ENCODE measurements around the gene TNFRSF4.

The TNFRSF4 gene

DNA sequence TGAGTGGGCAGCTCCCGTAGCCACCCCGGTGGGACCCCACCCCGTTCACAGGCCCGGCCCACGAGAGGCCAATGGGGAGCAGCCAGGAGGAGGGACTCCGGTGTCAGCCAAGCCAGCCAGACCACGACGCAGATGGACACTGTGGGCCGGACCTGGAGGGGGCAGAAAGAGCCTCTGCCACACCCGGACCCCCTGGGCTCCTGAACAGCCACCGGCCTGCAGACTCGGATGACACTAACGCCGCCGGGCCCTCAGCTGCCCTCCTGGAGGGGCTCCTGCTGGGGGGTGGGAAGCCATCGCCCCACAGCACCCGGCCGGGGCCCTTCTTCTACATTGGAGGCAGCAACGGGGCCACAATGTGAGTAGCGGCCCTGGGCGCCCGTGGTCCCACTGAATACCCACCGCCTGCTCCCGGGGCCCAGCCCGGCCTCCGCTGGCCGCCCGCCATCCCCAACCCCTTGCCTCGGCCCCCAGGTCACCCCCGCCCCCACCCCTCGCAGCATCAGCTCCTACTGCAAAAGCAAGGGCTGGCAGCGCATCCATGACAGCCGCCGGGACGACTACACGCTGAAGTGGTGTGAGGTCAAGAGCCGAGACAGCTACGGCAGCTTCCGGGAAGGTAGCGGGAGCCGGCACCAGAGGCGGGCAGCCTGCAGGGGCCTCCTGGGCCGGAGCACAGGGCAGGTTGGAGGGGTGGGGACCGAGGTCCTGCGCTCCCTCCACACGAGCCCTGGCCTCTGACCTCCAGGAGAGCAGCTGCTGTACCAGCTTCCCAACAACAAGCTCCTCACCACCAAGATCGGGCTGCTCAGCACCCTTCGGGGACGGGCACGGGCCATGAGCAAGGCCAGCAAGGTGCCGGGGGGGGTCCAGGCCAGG lies 33.7 kb downstream of the TNFRSF4 start:
- no peak for DNase-seq

DNA sequence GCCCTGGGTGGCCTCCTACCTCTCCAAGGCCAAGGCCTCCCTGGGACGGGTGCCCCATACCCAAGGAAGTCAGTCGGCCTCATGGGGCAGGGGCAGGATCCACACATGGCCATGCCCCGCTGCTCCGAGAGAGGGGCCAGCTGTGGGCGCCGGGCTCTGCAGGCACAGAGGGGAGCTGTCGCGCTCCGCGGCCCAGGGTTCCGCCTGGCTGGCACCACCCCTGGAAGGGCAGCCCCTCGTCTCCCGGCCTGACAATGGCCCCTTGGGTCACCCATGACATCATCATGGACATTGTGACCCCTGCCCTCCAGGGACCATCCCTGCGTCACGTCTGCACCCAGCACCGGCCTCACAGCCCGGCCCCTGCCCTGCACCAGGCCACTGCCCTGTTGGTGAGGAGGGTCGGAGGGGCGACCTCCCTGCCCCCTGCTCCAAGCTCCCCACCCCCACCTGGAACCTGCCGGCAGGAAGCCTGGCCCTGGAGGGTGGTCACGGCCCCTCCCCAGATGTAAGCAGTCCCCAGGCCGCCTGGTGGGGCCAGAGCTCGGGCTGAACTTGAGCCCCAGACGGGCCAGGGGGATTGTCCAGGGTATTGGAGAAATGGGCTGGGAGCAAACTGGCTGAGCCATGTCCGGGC lies 34.5 kb downstream of the TNFRSF4 start:
- no peak for DNase-seq

DNA sequence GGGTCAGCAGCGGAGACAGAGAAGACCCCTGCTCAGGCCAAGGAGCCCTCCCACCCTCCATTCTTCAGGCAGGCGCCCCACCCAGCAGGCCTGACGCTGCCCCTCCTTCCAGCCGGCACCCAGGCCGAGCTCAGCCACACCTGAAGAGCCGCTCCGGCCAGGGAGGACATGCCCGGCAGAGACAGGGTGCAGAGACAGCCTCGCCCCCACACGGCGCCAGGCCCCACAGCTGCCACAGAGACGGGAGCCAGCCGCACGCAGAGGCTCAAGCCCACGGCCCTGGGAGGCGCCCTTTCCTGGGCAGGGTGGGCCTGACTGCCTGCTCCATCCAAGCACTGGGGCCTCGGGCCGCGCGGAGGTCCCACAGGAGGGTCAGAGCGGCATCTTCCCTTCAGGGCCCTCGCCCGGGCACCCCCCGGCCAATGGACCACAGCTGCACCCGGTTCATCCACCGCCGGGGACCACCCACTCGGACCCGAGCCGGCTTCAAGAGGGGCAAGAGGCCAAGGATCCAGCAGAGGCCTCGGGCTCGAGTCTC lies 35.1 kb downstream of the TNFRSF4 start:
- DNase-seq: no peak

DNA sequence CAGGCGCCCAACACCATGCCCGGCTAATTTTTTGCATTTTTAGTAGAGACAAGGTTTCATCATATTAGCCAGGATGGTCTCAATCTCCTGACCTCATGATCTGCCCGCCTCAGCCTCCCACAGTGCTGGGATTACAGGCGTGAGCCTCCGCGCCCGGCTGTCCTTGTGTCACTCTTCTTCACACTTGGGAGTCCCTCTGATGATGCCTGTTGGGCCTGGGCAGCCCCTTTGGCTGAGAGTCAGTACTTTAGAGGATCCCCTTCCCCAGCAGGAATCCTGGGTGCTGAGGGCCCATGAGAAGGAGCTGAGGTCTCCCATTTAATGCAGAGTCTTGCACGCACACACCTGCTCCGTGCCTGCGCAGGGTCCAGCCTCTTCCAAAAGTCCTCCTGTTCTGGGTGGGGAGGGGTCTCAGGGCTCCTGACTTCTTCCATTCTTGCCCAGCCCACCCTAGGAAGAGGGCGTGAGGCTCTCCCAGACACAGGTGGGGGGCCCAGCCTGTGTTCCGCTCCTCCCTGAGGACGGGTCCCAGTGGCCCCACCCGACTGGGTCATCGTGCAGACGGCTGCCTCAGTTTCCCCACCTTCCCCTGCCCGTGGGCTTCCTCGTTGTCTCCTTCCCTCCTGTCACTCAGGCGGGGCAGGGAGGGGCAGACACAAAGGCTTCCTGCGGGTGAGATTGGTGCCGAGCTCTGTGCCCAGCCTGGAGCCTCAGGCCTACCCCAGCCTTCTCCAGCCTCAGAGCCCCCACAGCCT lies 36.3 kb downstream of the TNFRSF4 start:
- DNase-seq: no peak

DNA sequence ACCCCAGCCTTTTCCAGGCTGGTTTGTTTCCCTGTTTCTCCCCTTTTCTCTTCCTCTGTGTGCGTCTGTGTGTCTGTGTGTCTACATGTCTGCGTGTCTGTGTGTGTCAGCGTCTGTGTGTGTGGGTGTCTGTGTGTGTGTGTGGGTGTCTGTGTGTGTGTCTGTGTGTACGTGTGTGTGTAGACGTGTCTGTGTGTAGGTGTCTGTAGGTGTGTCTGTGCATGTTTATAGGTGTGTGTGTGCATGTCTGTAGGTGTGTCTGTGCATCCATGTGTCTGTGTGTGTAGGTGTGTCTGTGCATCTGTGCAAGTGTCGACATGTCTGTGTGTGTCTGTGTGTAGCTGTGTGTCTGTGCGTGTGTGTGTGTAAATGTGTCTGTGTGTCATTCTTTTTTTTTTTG lies 37.0 kb downstream of the TNFRSF4 start:
- no peak for DNase-seq

DNA sequence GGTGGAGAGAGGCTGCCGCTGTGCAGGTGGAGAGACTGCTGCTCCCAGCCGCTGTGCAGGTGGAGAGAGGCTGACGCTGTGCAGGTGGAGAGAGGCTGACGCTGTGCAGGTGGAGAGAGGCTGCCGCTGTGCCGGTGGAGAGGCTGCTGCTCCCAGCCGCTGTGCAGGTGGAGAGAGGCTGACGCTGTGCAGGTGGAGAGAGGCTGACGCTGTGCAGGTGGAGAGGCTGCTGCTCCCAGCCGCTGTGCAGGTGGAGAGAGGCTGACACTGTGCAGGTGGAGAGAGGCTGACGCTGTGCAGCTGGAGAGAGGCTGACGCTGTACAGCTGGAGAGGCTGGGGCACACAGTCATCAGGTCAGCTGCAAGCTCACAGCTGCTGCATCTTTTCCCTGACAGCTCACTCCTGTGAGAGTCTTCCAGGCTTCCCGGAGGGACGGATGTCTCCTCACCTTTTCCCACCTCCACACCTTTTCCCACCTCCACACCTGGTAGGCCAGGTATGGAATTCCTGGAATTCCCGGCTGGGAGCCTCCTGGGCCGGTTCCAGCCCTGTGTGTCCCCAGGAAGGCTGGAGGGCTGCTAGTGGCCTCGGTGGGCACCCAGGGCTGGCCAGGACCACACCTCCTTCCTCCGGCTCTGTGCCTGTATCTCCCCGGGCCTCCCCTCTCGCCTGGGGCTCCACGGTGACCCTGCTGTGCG lies 37.7 kb downstream of the TNFRSF4 start:
- peak; percentile 95 for DNase-seq

DNA sequence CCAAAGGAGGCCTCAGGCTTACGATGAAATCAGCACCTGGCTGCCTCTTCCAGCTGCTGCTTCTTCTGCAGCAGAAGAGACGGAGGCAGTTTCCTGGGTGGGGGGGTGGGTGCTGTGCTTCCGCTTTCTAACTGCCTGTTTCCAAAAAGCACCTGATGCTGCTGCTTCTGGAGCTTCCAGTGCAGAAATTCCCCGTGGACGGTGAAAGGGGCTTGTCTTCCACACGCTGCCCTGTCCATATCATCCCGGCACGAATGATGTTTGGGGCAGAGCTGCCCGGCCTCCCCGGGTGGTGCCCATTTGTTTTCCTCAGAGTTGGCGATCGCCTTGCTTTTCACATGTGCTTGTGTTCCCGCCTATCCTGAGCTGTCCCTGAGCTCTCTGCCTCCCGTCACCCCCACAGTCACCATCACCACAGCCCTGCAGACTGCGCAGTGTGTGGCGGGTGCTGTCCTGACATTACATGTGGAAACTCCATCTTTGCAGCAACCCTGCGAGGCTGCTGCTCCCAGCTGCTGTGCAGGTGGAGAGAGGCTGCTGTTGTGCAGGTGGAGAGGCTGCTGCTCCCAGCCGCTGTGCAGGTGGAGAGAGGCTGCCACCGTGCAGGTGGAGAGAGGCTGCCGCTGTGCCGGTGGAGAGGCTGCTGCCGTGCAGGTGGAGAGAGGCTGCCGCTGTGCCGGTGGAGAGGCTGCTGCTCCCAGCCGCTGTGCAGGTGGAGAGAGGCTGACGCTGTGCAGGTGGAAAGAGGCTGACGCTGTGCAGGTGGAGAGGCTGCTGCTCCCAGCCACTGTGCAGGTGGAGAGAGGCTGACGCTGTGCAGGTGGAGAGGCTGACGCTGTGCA lies 38.5 kb downstream of the TNFRSF4 start:
- DNase-seq: peak; percentile 96

DNA sequence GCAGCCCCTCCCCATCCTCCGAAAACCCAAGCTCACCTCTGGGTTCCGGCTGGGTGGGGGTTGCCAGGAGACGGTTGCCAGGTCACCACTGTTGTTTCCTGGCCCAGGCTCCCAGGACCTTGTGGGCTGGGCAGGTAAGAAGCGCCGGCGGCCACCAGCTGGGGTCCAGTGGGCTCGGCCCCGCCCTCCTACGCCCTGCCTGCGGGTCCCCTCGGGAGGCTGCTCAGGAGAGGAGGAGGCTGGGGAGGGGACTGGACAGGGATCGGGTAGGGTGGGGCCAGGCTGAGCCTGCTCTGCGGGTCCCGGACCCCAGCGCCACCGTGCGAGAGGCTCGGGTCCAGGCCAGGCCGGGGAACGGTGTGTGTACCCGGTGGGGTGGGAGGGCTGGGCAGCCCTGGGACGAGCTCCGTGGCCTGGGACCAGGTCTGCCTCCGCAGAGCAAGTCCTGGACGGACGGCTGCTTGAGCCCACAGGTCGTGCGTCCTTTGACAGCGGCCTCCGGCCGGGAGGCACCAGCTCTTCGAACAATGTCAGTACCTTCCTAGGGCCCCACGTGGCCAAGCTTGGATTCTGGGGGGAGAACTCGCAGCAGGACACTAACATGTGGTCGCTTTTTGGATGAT lies 40.0 kb downstream of the TNFRSF4 start, which contains the start of gene TTLL10:
TSS of gene TTLL10 (plus strand) at position 88 of the 623 bp plus-strand sequence. CDS start 5,336 bp downstream, outside the sequence.
- DNase-seq: no peak

DNA sequence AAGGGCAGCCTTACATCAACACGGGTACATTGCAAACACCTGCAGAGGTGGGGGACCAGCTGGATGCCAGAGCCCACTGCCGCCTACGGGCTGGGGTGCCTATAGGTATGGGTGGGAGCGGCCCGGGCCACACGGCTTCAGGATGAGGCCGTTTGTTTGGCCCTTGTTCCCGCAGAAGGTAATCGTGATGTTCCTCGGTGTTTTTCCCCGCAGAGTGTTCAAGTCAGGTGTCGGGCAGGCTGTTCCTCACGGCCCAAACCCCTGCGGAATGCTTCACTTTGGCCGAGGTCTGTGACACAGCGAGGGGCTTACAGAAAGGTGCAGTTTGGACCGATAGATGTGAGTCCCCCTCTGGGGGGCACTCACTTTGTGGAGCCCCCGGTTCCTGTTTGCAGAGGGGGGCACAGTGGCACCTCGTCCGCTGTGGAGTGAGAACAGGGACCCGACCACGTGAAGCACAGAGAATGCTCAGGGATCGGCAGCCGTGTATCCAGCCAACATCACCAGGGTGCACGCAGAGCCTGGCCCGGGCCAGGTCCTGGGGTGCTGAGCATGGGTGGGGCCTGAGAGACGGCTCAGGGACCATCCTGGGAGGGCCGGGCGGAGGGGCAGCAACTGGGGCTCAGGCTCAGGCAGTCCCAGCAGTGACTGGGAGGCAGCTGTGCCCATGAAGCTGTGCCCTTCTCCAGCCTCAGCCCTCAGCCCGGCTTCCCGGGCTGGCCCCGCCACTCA lies 40.7 kb downstream of the TNFRSF4 start:
- no peak for DNase-seq

DNA sequence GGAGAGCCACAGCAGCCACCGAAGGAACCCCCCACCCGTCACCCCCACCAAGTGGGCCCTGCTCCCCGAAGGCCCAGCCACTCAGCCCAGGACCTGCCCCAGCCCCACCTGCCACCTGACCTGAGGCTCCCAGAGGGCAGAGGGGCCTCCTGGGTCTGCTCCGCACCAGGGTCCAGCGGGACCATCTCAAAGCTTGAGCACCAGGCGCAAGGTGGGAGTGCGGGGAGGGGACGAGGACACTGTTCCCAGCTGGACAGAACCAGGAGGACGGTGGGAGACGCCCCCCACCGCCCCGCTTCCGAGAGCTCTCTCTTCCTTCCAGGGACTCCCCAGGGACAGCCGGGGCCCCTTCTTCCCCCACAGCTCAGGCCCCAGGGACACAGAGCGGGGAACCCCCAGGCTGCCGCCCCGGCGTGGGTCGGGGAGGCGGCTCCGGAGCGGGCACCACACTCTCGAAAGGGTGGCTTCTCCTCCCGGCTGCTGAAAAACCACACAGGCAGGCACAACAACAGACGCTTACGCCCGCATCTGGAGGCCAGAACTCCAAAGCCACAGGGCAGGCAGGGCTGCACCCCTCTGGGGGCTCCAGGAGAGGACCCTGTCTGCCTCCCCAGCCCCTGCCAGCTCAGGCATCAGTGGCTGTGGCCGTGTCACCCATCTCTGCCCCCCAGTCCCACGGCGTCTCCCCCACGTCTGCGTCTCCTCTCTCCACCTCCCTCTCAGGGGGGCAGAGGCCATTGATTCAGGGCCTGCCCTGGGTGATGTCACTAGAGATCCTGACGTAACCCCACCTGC lies 42.2 kb downstream of the TNFRSF4 start:
- no peak for DNase-seq

DNA sequence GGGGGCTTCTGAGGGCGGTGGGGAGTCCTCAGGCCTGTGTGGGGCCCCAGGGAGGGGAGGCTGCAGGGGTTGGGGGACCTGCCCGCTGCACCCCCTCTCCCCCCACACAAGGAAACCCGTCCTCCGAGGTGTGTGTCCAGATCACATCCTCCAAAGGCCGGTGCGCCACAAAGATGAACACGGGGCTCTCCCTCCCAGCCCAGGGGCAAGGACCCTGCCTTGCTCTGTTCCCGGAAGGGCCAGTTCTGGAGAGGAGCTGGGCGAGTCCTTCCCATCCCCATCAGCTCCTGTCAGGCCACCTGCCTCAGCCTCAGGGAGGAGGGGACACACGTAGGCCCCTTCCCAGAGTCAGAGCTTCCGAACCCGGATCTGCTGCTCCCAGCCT lies 42.8 kb downstream of the TNFRSF4 start:
- DNase-seq: no peak

DNA sequence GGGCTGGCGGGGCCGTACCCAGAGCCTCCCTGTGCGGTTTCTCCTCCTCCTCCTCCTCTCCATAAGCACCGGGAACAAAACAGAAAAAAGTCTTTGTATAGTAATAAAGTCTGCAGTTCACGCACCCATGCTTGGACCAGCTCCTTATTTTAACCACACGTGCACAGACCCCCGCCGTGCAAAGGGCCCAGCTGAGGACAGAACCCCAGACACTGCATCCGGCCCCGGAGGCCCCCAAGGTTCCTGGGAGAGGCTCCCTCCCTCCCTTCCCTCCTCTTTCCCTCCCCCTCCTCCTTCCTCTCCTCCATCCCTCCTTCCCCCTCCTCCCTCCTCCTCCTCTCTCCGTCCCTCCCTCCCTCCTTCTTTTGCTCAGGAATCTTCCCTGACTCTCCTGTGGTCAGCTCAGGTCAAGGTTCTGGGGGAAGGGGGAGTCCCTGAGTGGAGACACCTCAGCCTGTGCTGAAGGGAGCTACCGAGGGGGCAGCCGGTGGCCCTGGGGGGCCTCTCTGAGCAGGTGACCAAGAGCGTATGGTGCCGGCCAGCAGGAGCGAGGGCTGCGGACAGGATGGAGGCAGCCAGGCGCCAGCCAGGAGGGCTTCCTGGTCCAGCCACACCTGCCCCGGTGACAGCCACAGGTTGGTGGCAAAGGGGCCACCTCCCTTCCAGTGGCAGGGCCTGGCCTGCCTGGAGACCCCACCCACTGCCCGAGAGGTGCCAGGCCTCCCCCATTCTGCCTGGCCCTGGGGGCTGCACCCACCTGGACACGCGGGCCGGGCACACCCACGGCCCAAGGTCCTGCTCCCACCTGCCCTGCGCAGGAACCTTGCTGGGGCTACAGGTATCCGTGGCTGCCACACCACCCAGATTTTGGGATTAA lies 43.5 kb downstream of the TNFRSF4 start:
- DNase-seq: no peak

DNA sequence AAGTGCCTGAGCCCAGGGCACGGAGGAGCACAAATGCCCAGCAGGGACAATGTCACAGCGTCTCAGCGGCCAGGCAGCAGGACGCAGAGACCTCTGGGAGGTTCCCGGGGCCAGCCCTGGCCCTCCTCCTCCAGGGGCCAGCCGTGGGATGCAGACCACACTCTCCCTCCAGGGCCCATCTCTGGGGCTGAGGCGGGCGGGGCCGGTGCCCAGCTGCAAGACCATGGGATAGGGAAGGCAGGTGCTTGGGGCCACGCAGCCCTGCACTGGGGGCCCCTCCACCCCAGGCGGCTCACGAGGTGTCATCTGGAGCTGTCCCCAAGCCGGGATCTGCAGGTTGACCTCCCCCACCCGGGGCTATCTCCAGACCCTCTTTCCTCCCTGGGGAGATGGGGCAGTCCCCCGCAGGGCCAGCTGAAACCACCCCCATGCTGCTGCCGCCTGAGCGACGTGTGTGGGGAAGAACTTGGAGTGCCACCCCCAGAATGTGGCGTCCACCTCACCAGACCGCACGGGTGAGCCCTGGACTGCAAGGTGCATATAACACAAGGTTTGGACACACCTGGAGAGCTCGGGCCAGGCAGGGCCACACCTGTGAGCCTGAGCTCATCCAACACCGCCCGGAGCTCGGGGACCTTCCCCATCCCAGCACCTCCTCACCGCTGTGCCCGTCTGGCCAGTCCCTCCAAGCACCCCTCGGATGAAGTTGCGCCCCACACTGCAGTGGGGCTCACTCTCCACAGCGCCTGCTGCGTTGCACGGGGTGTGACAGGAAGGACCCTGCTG lies 44.3 kb downstream of the TNFRSF4 start:
- no peak for DNase-seq

DNA sequence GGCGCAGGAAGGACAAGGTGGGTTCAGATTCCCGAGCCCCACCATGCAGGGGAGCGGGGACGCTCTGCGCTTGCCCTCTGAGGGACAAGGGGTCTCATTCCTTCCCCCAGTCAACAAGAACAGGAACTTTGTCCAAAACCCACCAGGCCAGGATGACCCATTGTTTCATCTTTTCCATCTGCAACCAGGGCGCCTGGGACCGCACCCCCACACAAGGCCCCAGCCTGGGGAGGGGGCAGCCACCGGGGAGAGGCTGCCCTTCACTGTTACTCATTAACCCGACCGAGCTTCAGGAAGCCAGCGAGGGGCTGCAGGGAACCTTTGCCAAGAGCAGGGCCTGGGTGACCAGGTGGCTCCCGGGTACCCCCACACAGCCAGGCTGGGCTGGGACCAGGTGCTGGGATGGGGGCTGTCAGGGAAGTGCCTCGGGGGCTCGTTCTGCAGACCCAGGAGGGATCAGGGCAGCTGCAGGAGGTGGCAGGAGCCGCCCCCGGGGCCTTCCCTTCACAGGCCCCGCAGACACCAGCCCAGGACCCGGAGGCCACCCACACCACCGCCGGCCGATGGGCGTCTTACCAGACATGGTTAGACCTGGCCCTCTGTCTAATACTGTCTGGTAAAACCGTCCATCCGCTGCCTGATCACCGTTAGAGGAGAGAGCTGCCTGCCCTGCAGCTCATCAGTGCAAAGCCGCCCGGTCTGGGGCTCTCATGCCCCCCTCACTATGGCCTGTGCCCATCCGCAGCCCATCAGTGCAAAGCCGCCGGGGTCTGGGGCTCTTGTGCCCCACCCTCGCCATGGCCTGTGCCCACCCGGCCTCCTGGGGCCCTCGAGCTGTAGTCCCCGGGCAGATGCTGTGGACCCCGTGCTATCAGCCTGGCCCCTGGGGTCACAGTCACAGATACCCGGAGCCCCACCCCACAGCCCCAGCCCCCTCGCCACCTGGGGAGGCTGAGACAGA lies 45.2 kb downstream of the TNFRSF4 start:
- DNase-seq: no peak

DNA sequence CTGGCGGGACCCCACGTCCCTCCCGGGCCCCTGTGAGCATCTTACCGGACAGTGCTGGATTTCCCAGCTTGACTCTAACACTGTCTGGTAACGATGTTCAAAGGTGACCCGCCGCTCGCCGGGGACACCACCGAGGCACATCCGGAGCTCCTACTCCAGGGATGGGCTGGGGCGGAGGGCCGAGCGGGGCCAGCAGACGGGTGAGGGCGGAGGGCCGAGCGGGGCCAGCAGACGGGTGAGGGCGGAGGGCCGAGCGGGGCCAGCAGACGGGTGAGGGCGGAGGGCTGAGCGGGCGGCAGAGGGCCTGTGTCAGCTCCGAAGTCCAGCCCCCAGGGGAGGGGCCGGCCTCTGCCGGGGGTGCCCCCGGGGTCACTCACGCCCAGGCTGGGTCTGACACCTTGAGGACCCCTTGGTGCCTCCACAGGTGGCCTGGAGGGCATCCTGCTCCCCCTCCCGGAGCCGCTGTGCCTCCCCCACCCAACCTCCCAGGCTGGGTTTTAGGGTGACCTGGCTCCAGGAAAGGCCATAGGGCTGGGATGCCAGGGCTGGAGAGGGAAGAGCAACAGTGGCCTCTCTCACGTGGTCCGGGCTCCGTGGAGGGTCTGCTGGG lies 46.0 kb downstream of the TNFRSF4 start:
- DNase-seq: no peak

DNA sequence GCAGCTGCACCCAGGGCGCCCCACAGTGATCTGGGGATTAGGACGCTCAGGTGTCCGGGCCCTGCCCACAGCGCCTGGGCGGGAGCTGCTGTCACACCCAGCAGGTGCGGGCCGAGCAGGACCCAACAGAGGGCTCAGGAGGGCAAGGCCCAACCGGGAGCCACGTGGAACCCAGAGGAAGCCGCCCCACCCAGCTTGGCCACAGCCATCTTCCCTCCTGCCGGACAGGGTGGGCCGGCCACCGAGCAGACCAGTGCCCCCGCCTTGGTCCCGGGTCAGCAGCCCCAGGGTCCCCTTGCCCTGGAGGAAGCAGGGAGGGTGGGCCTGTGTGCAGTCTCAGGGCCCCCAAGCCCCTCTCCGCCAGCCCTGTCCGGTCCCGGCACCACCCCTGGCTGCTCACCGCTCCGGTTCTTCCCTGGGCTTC lies 46.5 kb downstream of the TNFRSF4 start:
- no peak for DNase-seq

Measured in DMS153 (cell line).